ENCODE data around the gene MMP23B.

MMP23B gene

GRCh38 chr1:1602968-1603506 is 28.9 kb upstream of the MMP23B start:
- DNase-seq: no peak

- no peak for DNase-seq
These were observed 28.2 kb upstream of the MMP23B start for GRCh38 chr1:1603671-1604373.

- no peak for DNase-seq
These were observed 27.5 kb upstream of the MMP23B start for GRCh38 chr1:1604374-1605033.

DNA sequence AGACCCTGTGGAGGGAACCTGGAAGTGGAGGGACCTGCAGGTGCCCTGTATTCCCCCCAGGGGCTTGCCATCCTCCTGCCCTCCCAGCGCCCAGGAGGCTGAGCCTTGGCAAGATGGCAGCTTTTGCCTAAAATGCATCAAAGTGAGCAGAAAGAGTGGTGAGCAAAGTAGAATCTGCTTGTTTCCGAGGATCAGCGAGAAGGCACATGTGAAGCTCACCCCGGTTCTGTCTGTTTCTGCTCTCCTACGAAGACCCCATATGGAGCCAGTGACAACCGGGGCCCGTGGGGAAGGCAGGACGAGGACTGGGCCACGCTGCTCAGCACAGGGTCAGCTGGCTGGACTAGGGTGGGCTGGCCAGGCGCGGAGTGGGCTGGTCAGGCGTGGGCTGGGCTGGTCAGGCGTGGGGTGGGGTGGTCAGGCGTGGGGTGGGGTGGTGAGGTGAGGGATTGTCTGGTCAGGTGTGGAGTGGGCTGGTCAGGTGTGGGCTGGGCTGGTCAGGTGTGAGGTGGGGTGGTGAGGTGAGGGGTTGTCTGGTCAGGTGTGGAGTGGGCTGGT is 26.9 kb upstream of the MMP23B start:
- no peak for DNase-seq

- DNase-seq: no peak
These were observed 26.2 kb upstream of the MMP23B start for GRCh38 chr1:1605724-1606123.

DNA sequence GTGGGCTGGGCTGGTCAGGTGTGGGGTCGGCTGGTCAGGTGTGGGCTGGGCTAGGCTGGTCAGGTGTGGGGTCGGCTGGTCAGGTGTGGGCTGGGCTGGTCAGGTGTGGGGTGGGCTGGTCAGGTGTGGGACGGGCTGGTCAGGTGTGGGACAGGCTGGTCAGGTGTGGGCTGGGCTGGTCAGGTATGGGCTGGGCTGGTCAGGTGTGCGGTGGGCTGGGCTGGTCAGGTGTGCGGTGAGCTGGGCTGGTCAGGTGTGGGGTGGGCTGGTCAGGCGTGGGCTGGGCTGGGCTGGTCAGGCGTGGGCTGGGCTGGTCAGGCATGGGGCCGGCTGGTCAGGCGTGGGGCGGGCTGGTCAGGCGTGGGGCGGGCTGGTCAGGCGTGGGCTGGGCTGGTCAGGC is 25.7 kb upstream of the MMP23B start:
- no peak for DNase-seq

- DNase-seq: no peak
These were observed 22.0 kb upstream of the MMP23B start for GRCh38 chr1:1609822-1610485.

DNA sequence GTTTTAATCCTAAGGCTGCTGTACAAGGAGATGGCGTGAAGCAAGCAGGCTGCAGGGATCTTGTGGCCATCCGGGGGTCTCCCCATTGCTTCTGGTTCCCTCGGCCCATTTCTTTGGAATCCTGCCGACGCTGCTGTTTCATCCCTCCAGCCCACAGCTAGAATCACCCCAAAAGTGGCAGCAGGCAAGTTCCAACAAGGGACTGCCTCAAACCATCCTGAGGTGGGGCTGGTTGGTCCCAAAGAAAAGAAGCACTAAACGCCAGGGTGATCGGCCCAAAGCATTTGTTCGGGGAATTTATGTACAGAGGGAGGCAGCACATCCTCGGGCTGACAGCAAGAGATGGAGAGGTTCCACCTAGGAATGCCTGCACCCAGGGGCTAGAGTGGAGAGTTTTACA is 21.2 kb upstream of the MMP23B start:
- no peak for DNase-seq

GRCh38 chr1:1612104-1612400 is 19.9 kb upstream of the MMP23B start:
- no peak for DNase-seq

DNA sequence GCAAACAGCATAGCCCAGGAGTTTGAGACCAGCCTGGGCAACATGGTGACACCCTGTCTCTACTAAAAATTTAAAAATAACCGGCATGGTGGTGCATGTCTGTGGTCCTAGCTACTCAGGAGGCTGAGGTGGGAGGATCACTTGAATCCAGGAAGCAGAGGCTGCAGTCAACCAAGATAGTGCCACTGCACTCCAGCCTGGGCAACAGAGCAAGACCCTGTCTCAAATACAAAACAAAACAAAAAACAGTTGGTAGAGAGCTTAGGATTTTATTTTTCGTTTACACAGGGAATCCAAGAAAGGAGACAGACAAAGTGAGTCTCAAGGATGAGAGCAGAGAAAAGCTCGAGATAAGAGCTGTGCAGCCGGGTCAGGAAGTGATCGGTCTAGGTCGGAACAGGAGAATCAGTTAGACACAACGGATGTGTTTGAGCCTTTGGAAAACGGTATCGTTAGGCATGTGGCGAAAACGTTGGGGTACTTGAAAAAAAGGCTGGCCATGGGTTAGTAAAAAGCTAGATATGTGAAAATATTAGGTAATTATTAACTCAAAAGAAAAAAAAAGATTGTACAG is 18.4 kb upstream of the MMP23B start:
- DNase-seq: no peak

DNA sequence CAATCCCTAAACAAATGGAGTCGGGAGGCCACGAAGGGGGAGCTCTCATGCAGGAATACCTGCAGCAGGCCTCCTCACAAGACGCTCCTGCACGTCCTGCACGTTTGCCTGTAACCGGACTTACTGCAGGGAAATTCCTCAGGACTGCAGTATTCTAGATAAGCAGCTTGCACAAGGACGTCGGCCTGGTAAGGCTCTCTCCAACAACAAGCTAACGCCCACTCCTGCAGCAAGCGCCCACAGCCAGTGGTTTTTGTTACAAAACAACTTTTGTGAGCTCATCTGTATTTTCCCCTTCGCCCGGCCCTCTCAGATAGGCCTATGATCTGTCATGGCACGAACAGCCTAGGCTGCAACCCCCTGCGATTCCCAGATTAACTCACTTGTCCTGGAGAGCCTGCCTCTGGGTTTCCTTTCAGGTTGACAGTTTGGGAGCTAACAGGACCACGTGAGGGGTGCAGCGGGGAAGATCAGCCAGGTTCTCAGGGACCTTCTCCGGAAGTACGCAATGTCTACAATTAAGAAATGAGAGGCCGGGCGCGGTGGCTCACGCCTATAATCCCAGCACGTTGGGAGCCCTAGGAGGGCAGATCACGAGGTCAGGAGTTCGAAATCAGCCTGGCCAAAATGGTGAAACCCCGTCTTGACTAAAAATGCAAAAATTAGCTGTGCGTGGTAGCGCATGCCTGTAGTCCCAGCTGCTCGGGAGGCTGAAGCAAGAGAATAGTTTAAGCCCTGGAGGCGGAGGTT is 17.6 kb upstream of the MMP23B start:
- no peak for DNase-seq

DNA sequence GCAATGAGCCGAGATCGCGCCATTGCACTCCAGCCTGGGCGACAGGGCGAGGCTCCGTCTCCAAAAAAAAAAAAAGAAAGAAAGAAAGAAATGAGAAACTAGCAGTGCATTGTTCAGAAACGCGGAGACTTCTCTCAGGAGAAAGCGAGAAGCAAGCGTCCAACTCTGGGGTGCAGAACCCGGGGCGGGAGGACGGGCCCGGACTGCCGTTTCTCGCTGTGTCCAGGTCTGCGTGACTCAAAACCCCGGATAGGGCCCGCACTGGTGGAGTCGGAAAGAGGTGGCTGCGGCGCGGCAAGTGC is 17.1 kb upstream of the MMP23B start:
- DNase-seq: no peak

DNA sequence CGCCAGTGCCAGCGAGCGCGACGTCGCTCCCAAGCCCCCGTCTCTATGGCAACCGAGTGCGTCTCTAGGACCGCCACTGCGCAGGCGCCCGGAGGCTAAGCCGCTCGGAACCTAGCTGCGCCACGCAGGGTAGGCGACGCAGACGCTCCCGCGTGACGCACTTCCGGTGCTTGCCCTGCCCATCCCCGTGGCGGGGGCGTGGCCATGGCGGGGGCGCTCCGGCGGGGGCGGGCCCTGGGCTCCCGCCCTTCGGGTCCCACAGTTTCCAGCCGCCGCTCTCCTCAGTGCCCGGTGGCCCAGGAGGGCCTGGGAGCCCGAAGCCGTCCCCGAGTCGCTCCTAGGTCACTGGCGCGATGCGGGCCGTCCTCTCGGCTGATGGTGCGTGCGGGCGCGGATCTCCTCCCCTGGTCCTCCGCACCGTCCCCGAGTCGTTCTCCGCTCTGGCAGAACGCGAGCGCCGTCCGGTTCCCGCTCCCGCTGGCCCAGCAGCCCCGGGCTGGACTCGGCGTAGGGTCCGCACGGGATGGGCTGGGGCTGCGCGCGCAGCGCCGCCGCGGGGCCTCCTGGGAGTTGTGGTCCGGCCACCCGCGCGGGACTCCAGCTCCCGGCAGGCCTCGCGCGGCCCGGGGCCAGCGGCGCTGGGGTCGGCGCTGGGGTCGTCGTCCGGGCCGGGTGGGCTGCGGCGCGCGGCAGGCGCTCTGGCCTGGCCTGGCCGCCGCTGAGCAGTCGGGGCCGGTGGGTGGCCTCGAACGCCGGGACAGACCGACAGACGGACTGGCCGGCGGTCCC is 16.5 kb upstream of the MMP23B start, which contains the start of gene MIB2:
Gene MIB2 (plus strand): TSS at position 245 of the 789 bp plus-strand sequence. CDS start 7,953 bp downstream, outside the sequence.
- DNase-seq: peak; percentile 97

GRCh38 chr1:1616045-1616790 is 15.8 kb upstream of the MMP23B start:
- DNase-seq: peak; percentile 34

DNA sequence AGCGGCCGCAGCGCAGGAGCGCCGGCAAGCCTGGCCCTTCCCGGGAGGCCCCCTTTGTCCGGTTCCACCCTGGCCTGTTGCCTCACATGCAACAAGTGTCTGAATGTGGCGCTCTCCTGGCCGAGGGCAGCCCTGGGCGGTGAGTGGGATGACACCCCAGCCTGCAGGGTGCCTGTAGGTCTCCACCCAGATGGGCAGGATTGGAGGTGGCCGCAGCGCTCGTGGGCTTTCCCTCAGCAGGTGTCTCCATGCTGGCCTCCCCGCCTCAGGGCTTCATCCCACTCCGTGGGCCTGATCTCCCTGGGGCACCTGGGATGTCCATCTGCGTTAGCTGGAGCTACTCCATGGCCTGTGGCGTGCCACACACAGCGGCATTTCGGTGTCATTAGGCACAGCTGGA is 15.1 kb upstream of the MMP23B start:
- DNase-seq: no peak

- no peak for DNase-seq
These were observed 14.5 kb upstream of the MMP23B start for GRCh38 chr1:1617516-1617915.

GRCh38 chr1:1617925-1618324 is 14.0 kb upstream of the MMP23B start:
- DNase-seq: no peak

- DNase-seq: no peak
These were observed 13.4 kb upstream of the MMP23B start for GRCh38 chr1:1618396-1619068.

DNA sequence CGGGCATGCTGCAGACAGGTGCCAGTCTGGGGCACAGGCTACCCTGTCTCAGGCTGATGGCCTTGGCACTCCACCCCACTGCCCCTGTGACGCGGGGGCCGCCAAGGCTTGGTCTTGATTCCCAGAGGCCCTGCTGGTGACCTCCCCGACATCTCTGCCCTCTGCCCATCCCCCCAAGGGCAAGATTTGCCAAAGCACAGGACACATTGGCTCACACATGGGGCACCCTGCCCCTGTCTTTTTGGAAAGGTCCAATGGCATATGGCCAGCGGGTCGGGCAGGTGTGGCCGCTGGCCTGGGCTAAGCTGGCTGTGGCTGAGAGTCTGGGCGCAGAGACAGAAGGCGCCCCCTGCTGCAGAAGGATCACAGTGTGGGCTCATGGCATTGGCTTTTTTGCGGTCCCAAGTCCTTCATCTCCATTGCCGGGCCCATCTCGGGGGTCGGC is 12.0 kb upstream of the MMP23B start:
- DNase-seq: no peak

GRCh38 chr1:1620433-1621139 is 11.4 kb upstream of the MMP23B start:
- no peak for DNase-seq
